IMR-90 (cell line): ENCODE measurements around the gene FITM2. TPM values are rescaled to one million over a fixed set of nuclear protein-coding genes. Genes with fewer than 3 reads are reported as not detected.

Experiments
- ATAC-seq: fragments of 200-7000 bp; cut with Tn5 transposase; 2 replicates; pipeline ENCODE4 v1.9.1; 2020; ENCODE audit warnings: low read depth, mild to moderate bottlenecking, moderate library complexity
- BruUV-seq: library from RNA; stranded (reverse); fragments of 400-500 nt; replicated peaks from 2 replicates; lab custom pipeline; 2021; lab: Mats Ljungman, UMichigan
- CTCF ChIA-PET: fragments of 300-600 bp; formaldehyde crosslinking; extraction: SDS; loops from one replicate; lab custom pipeline; 2021; ENCODE audit warnings: antibody characterized with exemption; lab: Yijun Ruan, JAX
- POLR2A ChIA-PET: fragments of 300-600 bp; sonication (Branson Sonifier 250); formaldehyde crosslinking; loops from one replicate; lab custom pipeline; 2022; ENCODE audit warnings: antibody characterized with exemption; ENCODE audit not compliant: unreplicated experiment; lab: Charles Lee
- DNase-seq: peaks from one replicate; pipeline ENCODE4 v3.0.0; 2013
- H2AFZ ChIP-seq: replicated peaks from 2 replicates; pipeline ENCODE3; 2013; ENCODE audit warnings: low read length, mild to moderate bottlenecking; ENCODE audit not compliant: poor library complexity
- H2AK5ac ChIP-seq: 2 replicates; pipeline ENCODE4 v1.6.1; 2013; ENCODE audit warnings: low read depth, low read length, inconsistent platforms
- H2AK9ac ChIP-seq: replicated peaks from 2 replicates; pipeline ENCODE3; 2013; ENCODE audit warnings: mild to moderate bottlenecking, low read depth, low read length, moderate library complexity; ENCODE audit not compliant: poor library complexity
- H2BK120ac ChIP-seq: 2 replicates; pipeline ENCODE4 v1.6.1; 2013; ENCODE audit warnings: low read depth, low read length, inconsistent platforms
- H2BK15ac ChIP-seq: 3 replicates; pipeline ENCODE4 v1.6.1; 2013; ENCODE audit warnings: low read depth, low read length, inconsistent platforms
- H2BK20ac ChIP-seq: 2 replicates; pipeline ENCODE4 v1.6.1; 2013; ENCODE audit warnings: low read depth, mild to moderate bottlenecking, inconsistent platforms, low read length, moderate library complexity
- H2BK5ac ChIP-seq: 2 replicates; pipeline ENCODE4 v1.6.1; 2013; ENCODE audit warnings: mild to moderate bottlenecking, low read depth, low read length, inconsistent platforms; ENCODE audit not compliant: poor library complexity, severe bottlenecking
- H3K14ac ChIP-seq: replicated peaks from 2 replicates; pipeline ENCODE4 v1.6.1; 2013; ENCODE audit warnings: low read depth, low read length, inconsistent platforms
- H3K18ac ChIP-seq: 2 replicates; pipeline ENCODE4 v1.6.1; 2013; ENCODE audit warnings: low read depth, low read length, control low read depth
- H3K23ac ChIP-seq: 2 replicates; pipeline ENCODE4 v1.6.1; 2013; ENCODE audit warnings: low read depth, low read length, inconsistent platforms
- H3K27ac ChIP-seq: 2 replicates; pipeline ENCODE4 v1.5.1; 2013; ENCODE audit warnings: mild to moderate bottlenecking, control low read depth, low read length; ENCODE audit not compliant: insufficient read depth
- H3K27me3 ChIP-seq: 2 replicates; pipeline ENCODE4 v1.6.1; 2013; ENCODE audit warnings: low read length; ENCODE audit not compliant: control insufficient read depth, insufficient read depth
- H3K36me3 ChIP-seq: 2 replicates; pipeline ENCODE4 v1.6.1; 2013; ENCODE audit warnings: low read length, mixed read lengths; ENCODE audit not compliant: control insufficient read depth, insufficient read depth
- H3K4ac ChIP-seq: 2 replicates; pipeline ENCODE4 v1.6.1; 2013; ENCODE audit warnings: low read depth, low read length, inconsistent platforms
- H3K4me1 ChIP-seq: 2 replicates; pipeline ENCODE4 v1.6.1; 2013; ENCODE audit warnings: low read length, mixed read lengths; ENCODE audit not compliant: control insufficient read depth, insufficient read depth
- H3K4me2 ChIP-seq: 2 replicates; pipeline ENCODE4 v1.6.1; 2013; ENCODE audit warnings: low read depth, mild to moderate bottlenecking, control low read depth, low read length, moderate library complexity
- H3K4me3 ChIP-seq: 2 replicates; pipeline ENCODE4 v1.5.1; 2013; ENCODE audit warnings: low read depth, mild to moderate bottlenecking, control low read depth, low read length, moderate library complexity; ENCODE audit not compliant: insufficient read depth
- H3K56ac ChIP-seq: 2 replicates; pipeline ENCODE4 v1.6.1; 2013; ENCODE audit warnings: low read length, inconsistent platforms; ENCODE audit not compliant: insufficient read depth; ENCODE audit errors: extremely low read depth
- H3K79me1 ChIP-seq, 2 experiments: 2 replicates each; pipeline ENCODE4 v1.6.1; 2013; ENCODE audit warnings: low read length in 2 of 2, inconsistent platforms in 1 of 2, low read depth in 1 of 2
- H3K9ac ChIP-seq: 2 replicates; pipeline ENCODE4 v1.6.1; 2013; ENCODE audit warnings: low read depth, low read length, control low read depth
- H3K9me1 ChIP-seq: 2 replicates; pipeline ENCODE4 v1.6.1; 2013; ENCODE audit warnings: low read length, inconsistent platforms; ENCODE audit not compliant: insufficient read depth
- H3K9me3 ChIP-seq: 2 replicates; pipeline ENCODE4 v1.6.1; 2013; ENCODE audit warnings: low read length; ENCODE audit not compliant: control insufficient read depth, insufficient read depth
- H4K20me1 ChIP-seq: 2 replicates; pipeline ENCODE4 v1.6.1; 2013; ENCODE audit warnings: low read length, inconsistent platforms; ENCODE audit not compliant: insufficient read depth
- H4K5ac ChIP-seq: 2 replicates; pipeline ENCODE4 v1.6.1; 2013; ENCODE audit warnings: mild to moderate bottlenecking, low read depth, low read length, control low read depth
- H4K8ac ChIP-seq, 2 experiments: 2 replicates each; pipeline ENCODE4 v1.6.1; 2013; ENCODE audit warnings: low read depth in 2 of 2, low read length in 2 of 2, control low read depth in 1 of 2, inconsistent platforms in 1 of 2
- H4K91ac ChIP-seq: 2 replicates; pipeline ENCODE4 v1.6.1; 2013; ENCODE audit warnings: low read depth, low read length, inconsistent platforms; ENCODE audit not compliant: insufficient read depth
- BHLHE40 ChIP-seq: fragments of 150-350 bp; IDR thresholded peaks from 2 replicates; pipeline ENCODE4 v1.6.1; 2016; ENCODE audit warnings: mild to moderate bottlenecking, low read depth, low read length
- FOS ChIP-seq: fragments of 150-350 bp; IDR thresholded peaks from 2 replicates; pipeline ENCODE4 v1.6.1; 2016; ENCODE audit warnings: low read depth, low read length
- MAFK ChIP-seq: IDR thresholded peaks from 2 replicates; pipeline ENCODE4 v1.6.1; 2012; ENCODE audit warnings: low read depth, low read length, improper control_type of control experiment
- MAZ ChIP-seq: IDR thresholded peaks from 2 replicates; pipeline ENCODE4 v1.6.1; 2012; ENCODE audit warnings: low read depth, mild to moderate bottlenecking, low read length, improper control_type of control experiment, moderate library complexity, borderline replicate concordance
- MXI1 ChIP-seq: IDR thresholded peaks from 2 replicates; pipeline ENCODE4 v1.6.1; 2012; ENCODE audit warnings: low read depth, mild to moderate bottlenecking, low read length, moderate library complexity, borderline replicate concordance
- NFE2L2 ChIP-seq: fragments of 150-350 bp; IDR thresholded peaks from 2 replicates; pipeline ENCODE4 v1.6.1; 2016; ENCODE audit warnings: low read depth, mild to moderate bottlenecking, low read length
- POLR2A ChIP-seq: IDR thresholded peaks from 2 replicates; pipeline ENCODE4 v1.6.1; 2012; ENCODE audit warnings: mild to moderate bottlenecking, low read depth, low read length
- SMC3 ChIP-seq: fragments of 150-350 bp; IDR thresholded peaks from 2 replicates; pipeline ENCODE4 v1.6.1; 2016; ENCODE audit warnings: low read depth, mild to moderate bottlenecking, antibody characterized with exemption, low read length, moderate library complexity
- dilution Hi-C: fragments of 300-500 bp; cut with HindIII; formaldehyde crosslinking; loops from one replicate; pipeline ENCODE4 v1.14.3; 2018; ENCODE audit warnings: low sequenced_read_pairs; ENCODE audit not compliant: unreplicated experiment
- in situ Hi-C: fragments of 300-500 bp; cut with MboI; formaldehyde crosslinking; loops from 3 replicates; pipeline ENCODE4 v1.14.3; 2019; ENCODE audit warnings: low sequenced_read_pairs, inconsistent platforms, mixed read lengths
- intact Hi-C: fragments of 100-400 bp; cut with micrococcal nuclease; formaldehyde crosslinking; loops from 2 replicates; pipeline ENCODE4 v1.10.0; 2022
- polyA plus RNA-seq, 3 experiments: library from polyadenylated mRNA; depleted of rRNA; stranded (reverse); fragments of >200 nt; gene quantifications; 2 replicates each; pipeline ENCODE4 v1.2.3, GENCODE V29; 2012; ENCODE audit warnings: low replicate concordance in 1 of 3
- total RNA-seq: library from RNA; depleted of rRNA; stranded (reverse); fragments of >200 nt; gene quantifications from 2 replicates; pipeline ENCODE4 v1.2.3, GENCODE V29; 2012

The FITM2 gene
- total and polyA plus RNA-seq, 2 of the 4 experiments (the other 2 are of a cell fraction), result 3.4 to 6.5 TPM

- BruUV-seq, result no TSS peak
- Histone ChIP-seq H2AK9ac (no peak overlapping the region), H3K4me1 (no peaks in the 10 kb centered on the region), H2BK20ac (no peak overlapping the region), H3K14ac (no peak overlapping the region), H3K4me2 (no peak overlapping the region), H3K4ac (no peak overlapping the region), H3K23ac (no peak overlapping the region), H4K20me1 (no peaks in the 10 kb centered on the region), H3K56ac (no peak overlapping the region), H3K18ac (no peak overlapping the region), H2BK5ac (no peak overlapping the region), H3K4me3 (no peak overlapping the region), H2AFZ (no peak overlapping the region), H4K5ac (no peak overlapping the region), H3K27me3 (peaks cover 28% of the 10 kb centered on the region), H2BK120ac (no peak overlapping the region), H4K8ac (no peak overlapping the region), H3K9ac (no peak overlapping the region), H3K9me1 (no peaks in the 10 kb centered on the region), H2AK5ac (no peak overlapping the region), H2BK15ac (no peak overlapping the region), H4K91ac (no peak overlapping the region), H3K9me3 (no peaks in the 10 kb centered on the region), H3K79me1 (no peaks in the 10 kb centered on the region), H3K27ac (no peak overlapping the region), H3K36me3 (no peaks in the 10 kb centered on the region)
- ChIA-PET CTCF (no interaction called here), POLR2A (interaction anchor here (0.6 kb wide), 1 partner anchor 156 kb away, joined by 4 read pairs; no protein-coding TSS in a partner anchor)
- no peak for ATAC-seq
- intact Hi-C loops, result no loop called here
- no peak for TF ChIP-seq NFE2L2
- TF ChIP-seq MAZ, result no peak
- TF ChIP-seq FOS, result no peak
- no peak for TF ChIP-seq MXI1
- TF ChIP-seq POLR2A, result no peak
- no peak for TF ChIP-seq MAFK
- TF ChIP-seq SMC3, result no peak
- no peak for TF ChIP-seq BHLHE40
- no peak for DNase-seq
- dilution Hi-C loops, result no loop called here
- in situ Hi-C loops, result no loop called here
These were observed 49.2 kb upstream of the FITM2 start for GRCh38 chr20:44360221-44360620.
